ENCODE measurements around the gene PLA2G15.

The PLA2G15 gene, protein sequence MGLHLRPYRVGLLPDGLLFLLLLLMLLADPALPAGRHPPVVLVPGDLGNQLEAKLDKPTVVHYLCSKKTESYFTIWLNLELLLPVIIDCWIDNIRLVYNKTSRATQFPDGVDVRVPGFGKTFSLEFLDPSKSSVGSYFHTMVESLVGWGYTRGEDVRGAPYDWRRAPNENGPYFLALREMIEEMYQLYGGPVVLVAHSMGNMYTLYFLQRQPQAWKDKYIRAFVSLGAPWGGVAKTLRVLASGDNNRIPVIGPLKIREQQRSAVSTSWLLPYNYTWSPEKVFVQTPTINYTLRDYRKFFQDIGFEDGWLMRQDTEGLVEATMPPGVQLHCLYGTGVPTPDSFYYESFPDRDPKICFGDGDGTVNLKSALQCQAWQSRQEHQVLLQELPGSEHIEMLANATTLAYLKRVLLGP

DNA sequence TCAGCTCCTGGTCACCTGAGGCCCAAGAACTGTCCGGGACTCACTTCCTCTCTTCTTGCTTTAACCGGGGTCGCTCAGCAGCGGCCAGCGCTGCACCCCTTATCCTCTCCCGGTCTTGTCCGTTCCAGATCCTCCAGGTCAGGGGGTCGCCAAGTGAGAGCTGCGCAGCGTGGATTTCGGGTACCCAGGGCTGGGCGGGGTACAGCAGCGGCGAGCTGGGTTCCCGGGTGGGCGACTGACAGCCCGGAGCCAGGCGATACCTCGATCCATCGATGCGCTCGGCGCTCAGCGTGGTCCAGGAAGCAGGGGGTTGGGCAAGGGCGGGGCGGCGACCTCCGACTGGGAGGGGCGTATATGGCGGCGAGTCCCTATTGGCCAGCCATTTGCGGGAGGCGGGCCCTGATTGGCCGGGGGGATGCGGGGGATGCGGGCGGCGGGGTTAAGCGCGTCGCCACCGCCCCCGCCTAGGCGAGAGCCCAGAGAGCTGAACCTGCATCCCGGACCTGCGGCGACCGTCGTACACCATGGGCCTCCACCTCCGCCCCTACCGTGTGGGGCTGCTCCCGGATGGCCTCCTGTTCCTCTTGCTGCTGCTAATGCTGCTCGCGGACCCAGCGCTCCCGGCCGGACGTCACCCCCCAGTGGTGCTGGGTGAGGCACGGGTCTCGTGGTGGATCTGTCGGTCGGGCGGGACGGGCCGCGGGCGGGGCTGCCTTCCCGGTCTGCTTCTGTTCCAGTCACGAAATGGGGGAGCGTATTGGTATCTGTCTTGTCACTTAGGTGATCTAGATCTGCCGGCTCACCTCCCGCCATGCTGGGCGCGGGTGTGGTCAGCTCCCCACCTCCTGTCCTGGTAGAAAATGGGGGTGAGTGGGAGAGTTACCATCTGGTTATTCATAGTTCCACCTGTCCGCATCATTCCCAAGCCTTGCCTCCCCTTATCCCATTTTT is at the start of gene PLA2G15:
TSS of gene PLA2G15 (plus strand) at position 471 of the 951 bp plus-strand sequence. CDS start at position 525, 54 bp downstream.
- Histone ChIP-seq H3K27me3 (ENCODE audit: insufficient read depth, low read length) (peaks cover 22% of the 10 kb centered on the region), H3K9ac (ENCODE audit: low read depth, low read length) (peak within 1 kb of the TSS; percentile 76), H3K4me1 (ENCODE audit: insufficient read depth, low read length) (peaks cover 4% of the 10 kb centered on the region; the same call in 1 of the 2 replicates), H3K27ac (ENCODE audit: low read length) (no peak within 1 kb of the TSS), H3K9me3 (ENCODE audit: insufficient read depth, low read depth, low read length) (no peaks in the 10 kb centered on the region), H3K4me3 (ENCODE audit: low read length) (peak within 1 kb of the TSS; percentile 83), H3K36me3 (ENCODE audit: insufficient read depth, low read depth, low read length) (no peaks in the 10 kb centered on the region)

DNA sequence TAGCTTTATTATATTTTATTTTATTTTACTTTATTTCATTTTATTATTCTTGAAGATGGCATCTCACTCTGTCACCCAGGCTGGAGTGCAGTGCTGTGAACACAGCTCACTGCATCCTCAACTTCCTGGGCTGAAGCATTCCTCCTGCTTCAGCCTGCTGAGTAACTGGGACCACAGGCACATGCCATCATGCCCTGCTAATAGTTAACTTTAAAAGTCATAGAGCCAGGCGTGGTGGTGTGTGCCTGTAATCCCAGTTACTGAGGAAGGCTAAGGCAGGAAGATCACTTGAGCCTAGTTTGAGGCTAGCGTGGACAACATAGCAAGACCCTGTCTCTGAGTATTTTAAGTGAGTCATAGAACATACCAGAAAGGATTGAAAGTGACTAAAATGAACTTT is 47.9 kb upstream of the PLA2G15 start:
- Histone ChIP-seq H3K27me3 (ENCODE audit: insufficient read depth, low read length) (no peaks in the 10 kb centered on the region), H3K36me3 (ENCODE audit: insufficient read depth, low read depth, low read length) (0 out of 2 replicates have a peak, but pooled peaks cover 9% of the 10 kb centered on the region), H3K4me3 (ENCODE audit: low read length) (no peak overlapping the region), H3K4me1 (ENCODE audit: insufficient read depth, low read length) (no peaks in the 10 kb centered on the region), H3K9ac (ENCODE audit: low read depth, low read length) (no peak overlapping the region), H3K9me3 (ENCODE audit: insufficient read depth, low read depth, low read length) (no peaks in the 10 kb centered on the region), H3K27ac (ENCODE audit: low read length) (no peak overlapping the region)

DNA sequence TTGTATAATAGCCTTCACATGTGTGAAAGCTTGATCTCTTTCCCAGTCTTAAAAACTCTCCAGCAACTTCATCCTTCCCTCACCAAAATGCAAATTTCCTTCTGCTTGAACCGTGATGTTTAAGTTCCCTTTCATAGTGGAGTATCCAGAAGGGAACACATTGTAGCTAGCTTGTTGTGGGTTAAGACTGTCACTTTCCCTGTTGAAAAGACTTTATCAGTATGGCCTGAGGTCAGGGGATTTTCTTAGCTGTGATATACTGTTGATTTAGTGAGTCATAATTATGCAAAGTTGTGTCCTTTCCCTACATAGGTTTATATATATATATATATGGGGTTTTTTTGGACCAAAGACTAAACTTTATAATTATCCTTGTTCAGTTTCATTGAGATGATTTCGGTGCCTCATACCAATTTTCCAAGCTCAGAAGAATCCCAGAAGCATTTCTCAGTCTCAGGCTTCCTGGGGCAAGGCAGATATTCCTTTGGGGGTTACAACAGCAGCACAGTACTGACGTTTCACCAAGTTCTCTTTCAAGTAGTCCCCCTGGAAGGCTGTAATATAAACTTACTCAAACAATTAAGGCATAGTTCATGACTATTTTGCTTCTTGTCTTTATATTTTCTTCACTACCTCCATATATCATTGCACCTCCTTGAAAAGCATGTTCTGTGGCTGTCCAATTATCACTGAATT is 44.9 kb upstream of the PLA2G15 start:
- no peak overlapping the region for H3K27ac ChIP-seq (ENCODE audit: low read length)
- H3K4me1 ChIP-seq (ENCODE audit: insufficient read depth, low read length) = no peaks in the 10 kb centered on the region
- no peaks in the 10 kb centered on the region for H3K27me3 ChIP-seq (ENCODE audit: insufficient read depth, low read length)
- no peaks in the 10 kb centered on the region for H3K36me3 ChIP-seq (ENCODE audit: insufficient read depth, low read depth, low read length)
- H3K9me3 ChIP-seq (ENCODE audit: insufficient read depth, low read depth, low read length) = no peaks in the 10 kb centered on the region
- no peak overlapping the region for H3K9ac ChIP-seq (ENCODE audit: low read depth, low read length)
- H3K4me3 ChIP-seq (ENCODE audit: low read length) = no peak overlapping the region

DNA sequence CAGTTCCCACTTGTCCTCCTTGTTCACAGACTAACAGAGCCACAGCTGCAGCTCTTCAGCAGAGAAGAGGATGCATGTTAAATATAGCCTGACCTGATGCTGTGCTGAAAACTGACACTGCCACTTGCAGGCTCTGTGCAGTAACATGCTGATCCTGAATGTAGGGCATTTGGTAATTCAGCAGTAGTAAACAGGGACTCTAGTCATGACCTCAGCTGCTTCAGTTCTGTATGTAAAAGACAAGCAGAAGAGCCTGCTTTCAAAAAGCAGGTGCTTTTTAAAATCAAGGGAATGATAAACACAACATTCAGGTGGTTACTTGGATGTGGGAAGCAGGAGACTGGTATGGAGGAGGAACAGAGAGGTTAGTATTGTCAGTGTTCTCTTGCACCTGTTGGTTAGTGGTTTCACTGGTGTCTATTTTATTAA is 43.1 kb upstream of the PLA2G15 start:
- no peaks in the 10 kb centered on the region for H3K36me3 ChIP-seq (ENCODE audit: insufficient read depth, low read depth, low read length)
- no peak overlapping the region for H3K4me3 ChIP-seq (ENCODE audit: low read length)
- no peak overlapping the region for H3K9ac ChIP-seq (ENCODE audit: low read depth, low read length)
- H3K27me3 ChIP-seq (ENCODE audit: insufficient read depth, low read length) = no peaks in the 10 kb centered on the region
- no peaks in the 10 kb centered on the region for H3K9me3 ChIP-seq (ENCODE audit: insufficient read depth, low read depth, low read length)
- no peaks in the 10 kb centered on the region for H3K4me1 ChIP-seq (ENCODE audit: insufficient read depth, low read length)
- no peak overlapping the region for H3K27ac ChIP-seq (ENCODE audit: low read length)

- Histone ChIP-seq H3K4me1 (ENCODE audit: insufficient read depth, low read length) (no peaks in the 10 kb centered on the region), H3K36me3 (ENCODE audit: insufficient read depth, low read depth, low read length) (no peaks in the 10 kb centered on the region), H3K27me3 (ENCODE audit: insufficient read depth, low read length) (no peaks in the 10 kb centered on the region), H3K9ac (ENCODE audit: low read depth, low read length) (no peak overlapping the region), H3K27ac (ENCODE audit: low read length) (no peak overlapping the region), H3K4me3 (ENCODE audit: low read length) (no peak overlapping the region), H3K9me3 (ENCODE audit: insufficient read depth, low read depth, low read length) (no peaks in the 10 kb centered on the region)
These were observed 38.9 kb upstream of the PLA2G15 start for GRCh38 chr16:68206245-68206644.

DNA sequence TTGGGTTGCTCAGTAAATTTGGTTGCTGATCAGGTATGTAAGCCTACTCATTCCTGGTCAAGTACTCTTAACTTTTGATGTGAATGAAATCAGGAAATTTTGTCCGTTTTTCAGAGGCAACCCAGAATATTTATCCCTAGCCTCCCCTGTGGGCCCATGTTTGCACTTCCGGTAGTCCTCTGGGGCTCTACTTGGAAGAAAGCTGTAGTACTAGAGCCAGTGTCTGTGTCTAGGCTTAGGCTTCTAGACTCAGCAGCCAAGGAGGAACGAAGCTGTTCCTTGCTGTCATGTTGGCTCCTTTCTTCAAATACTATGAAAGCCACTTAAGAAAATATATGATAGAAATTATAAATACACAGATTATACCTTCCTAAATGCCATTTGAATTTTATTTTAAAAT is 30.4 kb upstream of the PLA2G15 start:
- Histone ChIP-seq H3K27ac (ENCODE audit: low read length) (no peak overlapping the region), H3K4me3 (ENCODE audit: low read length) (no peak overlapping the region), H3K9me3 (ENCODE audit: insufficient read depth, low read depth, low read length) (no peaks in the 10 kb centered on the region), H3K27me3 (ENCODE audit: insufficient read depth, low read length) (no peaks in the 10 kb centered on the region), H3K9ac (ENCODE audit: low read depth, low read length) (no peak overlapping the region), H3K36me3 (ENCODE audit: insufficient read depth, low read depth, low read length) (no peaks in the 10 kb centered on the region; the same call in 1 of the 2 replicates), H3K4me1 (ENCODE audit: insufficient read depth, low read length) (no peaks in the 10 kb centered on the region)

DNA sequence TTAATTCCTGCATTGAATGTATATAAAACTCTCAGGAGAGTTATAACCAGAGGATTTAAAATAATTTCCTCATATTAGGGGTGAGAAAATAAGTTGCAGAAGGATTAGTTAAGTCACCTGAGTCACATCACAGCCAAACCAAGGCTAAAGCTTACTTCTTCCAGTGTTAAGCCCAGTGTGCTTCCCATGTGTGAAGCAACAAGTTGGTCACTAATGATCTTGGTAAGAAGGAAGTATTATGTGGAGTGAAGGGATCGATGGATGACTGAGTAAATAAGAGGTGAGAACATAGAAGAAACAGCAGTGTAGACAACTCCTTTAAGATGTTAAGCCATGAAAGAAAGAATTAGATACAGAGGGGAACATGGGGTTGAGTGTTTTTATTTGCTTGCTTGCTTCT is 29.9 kb upstream of the PLA2G15 start:
- H3K27me3 ChIP-seq (ENCODE audit: insufficient read depth, low read length) = no peaks in the 10 kb centered on the region
- H3K4me3 ChIP-seq (ENCODE audit: low read length) = no peak overlapping the region
- H3K4me1 ChIP-seq (ENCODE audit: insufficient read depth, low read length) = no peaks in the 10 kb centered on the region
- H3K36me3 ChIP-seq (ENCODE audit: insufficient read depth, low read depth, low read length) = no peaks in the 10 kb centered on the region; the same call in 1 of the 2 replicates
- no peak overlapping the region for H3K27ac ChIP-seq (ENCODE audit: low read length)
- H3K9me3 ChIP-seq (ENCODE audit: insufficient read depth, low read depth, low read length) = no peaks in the 10 kb centered on the region
- no peak overlapping the region for H3K9ac ChIP-seq (ENCODE audit: low read depth, low read length)

GRCh38 chr16:68216240-68216639 is 28.9 kb upstream of the PLA2G15 start:
- Histone ChIP-seq H3K4me3 (ENCODE audit: low read length) (no peak overlapping the region), H3K27me3 (ENCODE audit: insufficient read depth, low read length) (no peaks in the 10 kb centered on the region), H3K36me3 (ENCODE audit: insufficient read depth, low read depth, low read length) (no peaks in the 10 kb centered on the region; the same call in 1 of the 2 replicates), H3K27ac (ENCODE audit: low read length) (no peak overlapping the region), H3K4me1 (ENCODE audit: insufficient read depth, low read length) (peaks cover 3% of the 10 kb centered on the region; the same call in 1 of the 2 replicates), H3K9me3 (ENCODE audit: insufficient read depth, low read depth, low read length) (no peaks in the 10 kb centered on the region), H3K9ac (ENCODE audit: low read depth, low read length) (no peak overlapping the region)

DNA sequence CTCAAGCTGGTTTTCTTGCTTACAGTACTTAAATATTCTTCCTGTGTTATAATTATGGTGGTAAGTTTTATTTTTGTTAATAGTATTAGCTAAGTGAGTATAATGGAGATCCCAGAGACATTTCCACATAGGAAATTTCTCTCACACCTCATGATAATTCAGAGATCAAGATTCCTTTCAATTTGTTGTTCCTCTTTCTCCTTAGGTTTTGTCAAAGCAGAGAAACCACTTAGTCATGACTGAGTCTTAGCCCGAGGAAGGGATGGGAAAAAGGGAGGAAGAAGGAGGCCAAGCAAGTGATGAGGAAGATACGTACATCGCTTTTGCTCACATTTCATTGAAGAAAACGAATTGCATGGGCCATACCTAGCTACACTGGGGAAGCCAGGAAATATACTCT is 27.7 kb upstream of the PLA2G15 start:
- Histone ChIP-seq H3K9ac (ENCODE audit: low read depth, low read length) (no peak overlapping the region), H3K4me3 (ENCODE audit: low read length) (no peak overlapping the region), H3K9me3 (ENCODE audit: insufficient read depth, low read depth, low read length) (no peaks in the 10 kb centered on the region), H3K27me3 (ENCODE audit: insufficient read depth, low read length) (no peaks in the 10 kb centered on the region), H3K27ac (ENCODE audit: low read length) (no peak overlapping the region), H3K36me3 (ENCODE audit: insufficient read depth, low read depth, low read length) (no peaks in the 10 kb centered on the region; the same call in 1 of the 2 replicates), H3K4me1 (ENCODE audit: insufficient read depth, low read length) (peaks cover 3% of the 10 kb centered on the region; the same call in 1 of the 2 replicates)

- no peaks in the 10 kb centered on the region for H3K9me3 ChIP-seq (ENCODE audit: insufficient read depth, low read depth, low read length)
- H3K4me3 ChIP-seq (ENCODE audit: low read length) = no peak overlapping the region
- H3K4me1 ChIP-seq (ENCODE audit: insufficient read depth, low read length) = peaks cover 3% of the 10 kb centered on the region; the same call in 1 of the 2 replicates
- no peaks in the 10 kb centered on the region for H3K27me3 ChIP-seq (ENCODE audit: insufficient read depth, low read length)
- H3K9ac ChIP-seq (ENCODE audit: low read depth, low read length) = peak overlapping the region; percentile 32; the same call in 1 of the 2 replicates
- no peak overlapping the region for H3K27ac ChIP-seq (ENCODE audit: low read length)
- H3K36me3 ChIP-seq (ENCODE audit: insufficient read depth, low read depth, low read length) = no peaks in the 10 kb centered on the region; the same call in 1 of the 2 replicates
These were observed 25.3 kb upstream of the PLA2G15 start for GRCh38 chr16:68219725-68220351.

DNA sequence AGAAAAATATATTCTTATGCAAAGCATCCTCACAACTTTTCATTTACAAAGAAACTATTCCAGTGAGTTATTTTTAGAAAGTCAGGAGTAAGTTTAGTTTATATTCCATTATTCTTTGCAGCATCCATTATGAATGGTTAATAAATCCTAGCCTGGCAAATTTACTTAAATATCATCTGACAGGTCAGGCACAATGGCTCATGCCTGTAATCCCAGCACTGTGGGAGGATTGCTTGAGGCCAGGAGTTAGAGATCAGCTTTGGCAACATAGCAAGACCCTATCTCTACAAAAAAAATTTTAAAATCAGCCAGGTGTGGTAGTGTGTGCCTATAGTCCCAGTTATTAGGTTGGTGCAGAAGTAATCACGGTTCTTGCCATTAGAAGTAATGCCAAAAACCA is 22.1 kb upstream of the PLA2G15 start:
- H3K4me3 ChIP-seq (ENCODE audit: low read length) = no peak overlapping the region
- no peak overlapping the region for H3K9ac ChIP-seq (ENCODE audit: low read depth, low read length)
- no peaks in the 10 kb centered on the region for H3K9me3 ChIP-seq (ENCODE audit: insufficient read depth, low read depth, low read length)
- no peak overlapping the region for H3K27ac ChIP-seq (ENCODE audit: low read length)
- no peaks in the 10 kb centered on the region; the same call in 1 of the 2 replicates for H3K36me3 ChIP-seq (ENCODE audit: insufficient read depth, low read depth, low read length)
- H3K27me3 ChIP-seq (ENCODE audit: insufficient read depth, low read length) = no peaks in the 10 kb centered on the region
- peaks cover 3% of the 10 kb centered on the region; the same call in 1 of the 2 replicates for H3K4me1 ChIP-seq (ENCODE audit: insufficient read depth, low read length)

Data from iPS-20b (cell line).